Astrocyte of the spinal cord (primary cell): ENCODE data around the gene KCNAB2.
"Not testable (repeated sequence)": the region's sequence is repeated elsewhere in the genome, so short reads cannot be mapped to it uniquely, and the experiment has no call there.

Experiments used
- DNase-seq: peaks from one replicate; pipeline ENCODE4 v3.0.0; 2011; ENCODE audit warnings: low read depth, low spot score
- H3K4me3 ChIP-seq: 2 replicates; pipeline ENCODE4 v1.5.1; 2011; ENCODE audit warnings: low read depth, mild to moderate bottlenecking, low read length, moderate library complexity
- in situ Hi-C: cut with HindIII; loops from 2 replicates; pipeline ENCODE4 v1.10.0; 2017; ENCODE audit warnings: low sequenced_read_pairs
- TF ChIP-seq, protein P1 (sequence below): IDR thresholded peaks from 2 replicates; pipeline ENCODE4 v1.5.1; 2012; ENCODE audit warnings: low read depth, mild to moderate bottlenecking, low read length, inconsistent platforms

KCNAB2 gene

DNA sequence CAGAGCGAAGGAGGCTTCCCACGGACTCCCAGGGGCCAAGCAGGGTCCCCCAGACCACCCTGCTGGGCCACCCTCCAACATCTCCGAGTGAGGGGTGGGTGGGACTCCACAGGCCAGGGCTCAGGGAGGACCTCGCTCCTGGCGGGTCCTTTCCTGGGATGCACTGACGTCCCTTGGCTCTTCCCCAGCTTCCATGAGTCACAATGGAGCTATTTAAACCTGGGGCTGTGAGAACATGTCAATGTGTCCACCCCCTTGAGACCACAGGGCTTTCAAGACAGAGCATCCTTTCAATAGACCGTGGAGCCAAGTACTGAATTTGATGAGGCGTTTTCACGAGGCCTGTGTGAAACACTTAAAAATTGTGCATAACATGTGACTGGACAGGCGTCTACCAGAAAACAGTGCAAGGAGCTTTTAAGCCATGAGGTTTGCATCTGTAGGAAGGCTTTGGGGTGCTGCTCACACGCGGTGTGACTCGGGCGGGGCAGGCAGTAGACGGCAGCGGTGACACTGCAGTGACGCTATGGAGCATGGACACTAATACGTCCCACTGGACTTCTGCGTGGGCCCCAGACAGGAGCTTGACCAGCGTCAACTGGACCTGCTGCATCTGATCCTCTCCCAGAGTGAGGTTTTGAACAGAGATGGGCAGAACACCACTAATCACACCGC, 29.4 kb upstream of the KCNAB2 start:
- in situ Hi-C loops, result no loop called here
- TF ChIP-seq, protein P1, sequence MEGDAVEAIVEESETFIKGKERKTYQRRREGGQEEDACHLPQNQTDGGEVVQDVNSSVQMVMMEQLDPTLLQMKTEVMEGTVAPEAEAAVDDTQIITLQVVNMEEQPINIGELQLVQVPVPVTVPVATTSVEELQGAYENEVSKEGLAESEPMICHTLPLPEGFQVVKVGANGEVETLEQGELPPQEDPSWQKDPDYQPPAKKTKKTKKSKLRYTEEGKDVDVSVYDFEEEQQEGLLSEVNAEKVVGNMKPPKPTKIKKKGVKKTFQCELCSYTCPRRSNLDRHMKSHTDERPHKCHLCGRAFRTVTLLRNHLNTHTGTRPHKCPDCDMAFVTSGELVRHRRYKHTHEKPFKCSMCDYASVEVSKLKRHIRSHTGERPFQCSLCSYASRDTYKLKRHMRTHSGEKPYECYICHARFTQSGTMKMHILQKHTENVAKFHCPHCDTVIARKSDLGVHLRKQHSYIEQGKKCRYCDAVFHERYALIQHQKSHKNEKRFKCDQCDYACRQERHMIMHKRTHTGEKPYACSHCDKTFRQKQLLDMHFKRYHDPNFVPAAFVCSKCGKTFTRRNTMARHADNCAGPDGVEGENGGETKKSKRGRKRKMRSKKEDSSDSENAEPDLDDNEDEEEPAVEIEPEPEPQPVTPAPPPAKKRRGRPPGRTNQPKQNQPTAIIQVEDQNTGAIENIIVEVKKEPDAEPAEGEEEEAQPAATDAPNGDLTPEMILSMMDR, result no peak
- H3K4me3 ChIP-seq, result no peak overlapping the region
- peak; percentile 43 for DNase-seq

DNA sequence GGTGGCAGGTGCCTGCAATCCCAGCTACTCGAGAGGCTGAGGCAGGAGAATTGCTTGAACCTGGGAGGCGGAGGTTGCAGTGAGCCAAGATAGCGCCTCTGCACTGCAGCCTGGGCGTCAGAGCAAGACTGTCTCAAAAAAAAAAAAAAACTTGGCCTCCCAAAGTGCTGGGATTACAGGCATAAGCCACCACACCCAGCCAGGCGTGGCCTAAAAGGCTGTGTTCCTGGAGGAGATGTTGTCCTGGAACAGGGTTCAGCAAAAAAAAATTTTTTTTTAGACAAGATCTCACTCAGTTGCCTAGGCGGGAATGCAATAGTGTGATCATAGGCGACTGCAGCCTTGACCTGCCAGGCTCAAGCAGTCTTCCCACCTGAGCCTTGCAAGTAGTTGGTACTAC, 28.0 kb upstream of the KCNAB2 start:
- H3K4me3 ChIP-seq, DNase-seq, in situ Hi-C loops: not testable (repeated sequence)

DNA sequence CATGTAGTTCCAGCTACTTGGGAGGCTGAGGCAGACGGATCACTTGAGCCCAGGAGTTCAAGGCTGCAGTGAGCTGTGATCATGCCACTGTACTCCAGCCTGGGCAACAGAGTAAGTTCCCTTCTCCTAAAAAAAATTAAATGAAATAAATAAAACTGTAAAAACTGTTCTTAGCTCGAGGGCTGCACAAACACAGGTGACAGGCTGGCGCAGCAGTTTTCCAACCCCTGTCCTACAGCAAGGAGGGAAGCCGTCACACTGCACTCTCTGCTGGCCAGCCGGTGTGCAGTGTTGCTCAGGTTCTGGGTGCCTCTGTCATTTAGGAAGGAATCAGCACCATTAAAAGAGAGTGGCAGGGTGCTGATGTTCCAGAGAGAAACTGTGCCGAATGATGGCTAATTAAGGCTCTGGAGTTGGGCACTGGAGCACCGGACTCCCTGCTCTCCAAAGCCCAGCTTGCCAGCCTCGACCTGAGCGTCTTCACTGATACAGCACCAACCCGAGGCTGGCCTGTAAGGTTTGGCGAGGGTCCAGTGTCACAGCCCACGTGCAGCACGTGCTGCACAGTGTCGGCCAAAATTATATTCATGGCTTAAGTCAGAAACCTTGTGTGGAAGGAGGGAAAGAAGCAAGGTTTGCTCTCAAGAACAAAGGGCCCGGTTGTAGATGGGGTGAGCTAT, 26.4 kb upstream of the KCNAB2 start:
- DNase-seq, result no peak
- in situ Hi-C loops, result no loop called here
- H3K4me3 ChIP-seq, result no peak overlapping the region
- TF ChIP-seq, protein P1, result no peak

DNA sequence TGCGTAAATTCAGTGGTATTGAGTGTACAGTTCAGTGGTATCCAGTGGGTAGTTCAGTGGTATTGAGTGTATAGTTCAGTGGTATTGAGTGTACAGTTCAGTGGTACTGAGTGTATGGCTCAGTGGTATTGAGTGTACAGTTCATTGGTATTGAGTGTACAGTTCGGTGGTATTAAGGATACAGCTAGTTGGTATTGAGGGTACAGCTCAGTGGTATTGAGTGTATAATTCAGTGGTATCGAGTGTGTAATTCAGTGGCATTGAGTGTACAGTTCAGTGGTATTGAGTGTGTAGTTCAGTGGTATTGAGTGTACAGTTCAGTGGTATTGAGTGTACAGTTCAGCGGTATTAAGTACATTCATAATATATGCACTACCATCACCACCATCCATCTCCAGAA, 23.5 kb upstream of the KCNAB2 start:
- DNase-seq, result no peak
- H3K4me3 ChIP-seq, result no peak overlapping the region
- in situ Hi-C loops, result no loop called here
- TF ChIP-seq, protein P1, result no peak

DNA sequence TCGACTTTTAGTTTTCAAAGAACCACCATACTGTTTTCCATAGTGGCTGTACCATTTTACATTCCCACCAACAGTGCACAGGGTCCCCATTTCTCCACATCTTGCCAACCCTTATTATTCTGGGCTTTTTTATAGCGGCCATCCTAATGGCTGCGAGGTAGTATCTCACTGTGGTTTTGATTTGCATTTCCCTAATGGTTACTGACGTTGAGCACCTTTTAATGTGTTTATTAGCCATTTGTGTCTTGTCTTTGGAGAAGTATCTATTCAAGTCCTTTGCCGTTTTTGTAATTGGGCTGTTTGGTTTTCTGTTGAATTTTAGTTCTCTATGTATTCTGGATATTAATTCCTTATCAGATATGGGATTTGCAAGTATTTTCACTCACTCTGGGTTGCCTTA, 22.3 kb upstream of the KCNAB2 start:
- H3K4me3 ChIP-seq, result no peak overlapping the region
- TF ChIP-seq, protein P1, result no peak
- no peak for DNase-seq
- in situ Hi-C loops, result no loop called here

DNA sequence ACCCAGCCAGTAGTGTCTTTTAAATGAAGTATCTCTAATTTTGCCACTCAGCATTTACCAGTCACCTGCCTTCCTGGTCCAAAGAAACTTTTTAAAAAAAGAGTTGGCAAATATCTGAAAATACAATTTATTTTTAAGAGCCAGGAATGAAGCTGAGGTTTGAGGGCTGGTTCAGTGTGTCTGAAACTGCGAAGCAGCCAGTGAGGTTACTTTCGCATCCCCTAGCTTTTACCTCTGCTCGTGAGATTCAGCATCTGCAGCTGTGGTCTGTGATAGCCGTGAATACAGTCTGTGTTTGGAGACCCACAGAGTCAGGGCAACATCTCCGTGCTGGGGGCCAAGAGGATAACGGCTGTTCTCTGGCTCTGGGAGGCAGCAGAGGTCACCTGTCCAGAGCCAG, 21.3 kb upstream of the KCNAB2 start:
- no peak overlapping the region for H3K4me3 ChIP-seq
- in situ Hi-C loops, result no loop called here
- DNase-seq, result no peak
- TF ChIP-seq, protein P1, result no peak

DNA sequence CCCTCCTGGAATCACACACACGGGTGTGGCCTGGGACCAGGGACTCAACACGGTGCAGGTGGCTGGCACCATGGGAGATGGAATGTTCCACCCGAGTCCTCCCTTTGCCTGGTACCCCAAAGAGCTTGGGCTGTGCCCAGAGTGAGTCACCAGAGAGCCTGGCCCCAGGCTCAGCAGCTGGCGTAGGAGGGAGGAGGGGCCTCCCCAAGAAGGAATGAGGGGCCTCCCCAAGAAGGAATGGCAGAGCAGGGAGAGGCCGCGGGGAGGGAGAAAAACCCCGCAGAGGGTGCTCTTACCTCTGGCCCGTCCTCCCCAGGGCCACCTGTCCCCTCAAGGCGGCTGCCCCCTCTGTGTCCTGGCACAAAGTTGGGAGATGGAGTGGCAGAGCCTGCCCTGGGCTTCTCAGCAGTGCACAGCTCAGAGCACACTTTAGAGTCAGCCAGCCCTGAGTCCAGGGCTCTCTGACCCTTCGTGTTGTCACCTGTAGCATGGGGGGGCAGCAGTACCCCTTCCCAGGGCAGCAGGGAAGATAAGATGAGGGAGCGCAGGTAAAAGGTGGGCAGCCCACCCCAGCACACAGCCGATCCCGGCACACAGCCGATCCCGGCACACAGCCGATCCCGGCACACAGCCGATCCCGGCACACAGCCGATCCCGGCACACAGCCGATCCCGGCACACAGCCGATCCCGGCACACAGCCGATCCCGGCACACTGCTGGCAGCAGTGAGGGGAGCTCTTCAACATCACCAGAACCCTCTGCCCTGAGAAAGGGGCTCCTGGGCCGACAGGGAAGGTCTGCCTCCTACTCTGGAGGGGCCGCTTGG, 20.2 kb upstream of the KCNAB2 start:
- no peak overlapping the region for H3K4me3 ChIP-seq
- TF ChIP-seq, protein P1, result no peak
- no peak for DNase-seq
- in situ Hi-C loops, result no loop called here
